Stimulated activated effector memory CD8-positive, alpha-beta T cell treated with anti-CD3 and anti-CD28 coated beads, Interleukin-12 subunit alpha, Interleukin-12 subunit beta, amount 100 ng/mL, for 72 hours (primary cell): ENCODE measurements around the gene CRTC2.
A peak's percentile ranks its signal among the peaks of the same experiment; 100 is the strongest.

ENCODE experiments used
- ATAC-seq: fragments of 150-1000 bp; cut with Tn5 transposase; 2 replicates; pipeline ENCODE4 v1.10.0; 2021
- DNase-seq, 2 donors: peaks; one replicate each; pipeline ENCODE4 v3.0.0; 2021 to 2022; ENCODE audit warnings: low spot score in 2 of 2
- H3K27ac Mint-ChIP-seq: one replicate; pipeline ENCODE4 v1.8.0; 2022; ENCODE audit warnings: mild to moderate bottlenecking, mixed read lengths
- H3K36me3 Mint-ChIP-seq: one replicate; pipeline ENCODE4 v1.8.0; 2022; ENCODE audit warnings: mild to moderate bottlenecking, mixed read lengths
- H3K4me1 Mint-ChIP-seq: one replicate; pipeline ENCODE4 v1.8.0; 2022; ENCODE audit warnings: mixed read lengths
- H3K4me3 Mint-ChIP-seq: one replicate; pipeline ENCODE4 v1.8.0; 2022; ENCODE audit warnings: mild to moderate bottlenecking, mixed read lengths
- H3K9me3 Mint-ChIP-seq: one replicate; pipeline ENCODE4 v1.8.0; 2022; ENCODE audit warnings: mixed read lengths

Gene CRTC2

DNA sequence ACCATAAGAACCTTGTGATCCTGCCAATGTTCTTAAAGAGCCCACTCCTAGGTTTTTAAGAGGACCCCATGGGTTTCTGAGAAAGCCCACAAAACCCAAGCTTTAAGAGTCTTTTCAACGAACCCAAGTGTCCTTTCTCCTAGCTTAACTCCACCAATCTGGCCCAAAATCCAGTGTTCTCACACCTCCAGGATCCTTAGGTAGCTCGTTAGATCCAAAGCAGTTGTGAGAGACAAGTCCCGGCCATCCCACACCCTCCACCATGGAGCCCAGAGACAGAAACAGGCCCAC, 13.6 kb downstream of the CRTC2 start:
- Mint-ChIP-seq H3K36me3 (peaks cover 85% of the 10 kb centered on the region), H3K27ac (peak overlapping the region; percentile 97), H3K4me1 (peaks cover 62% of the 10 kb centered on the region), H3K9me3 (no peaks in the 10 kb centered on the region), H3K4me3 (peak overlapping the region; percentile 88)
- no peak for ATAC-seq
- DNase-seq: no peak

DNA sequence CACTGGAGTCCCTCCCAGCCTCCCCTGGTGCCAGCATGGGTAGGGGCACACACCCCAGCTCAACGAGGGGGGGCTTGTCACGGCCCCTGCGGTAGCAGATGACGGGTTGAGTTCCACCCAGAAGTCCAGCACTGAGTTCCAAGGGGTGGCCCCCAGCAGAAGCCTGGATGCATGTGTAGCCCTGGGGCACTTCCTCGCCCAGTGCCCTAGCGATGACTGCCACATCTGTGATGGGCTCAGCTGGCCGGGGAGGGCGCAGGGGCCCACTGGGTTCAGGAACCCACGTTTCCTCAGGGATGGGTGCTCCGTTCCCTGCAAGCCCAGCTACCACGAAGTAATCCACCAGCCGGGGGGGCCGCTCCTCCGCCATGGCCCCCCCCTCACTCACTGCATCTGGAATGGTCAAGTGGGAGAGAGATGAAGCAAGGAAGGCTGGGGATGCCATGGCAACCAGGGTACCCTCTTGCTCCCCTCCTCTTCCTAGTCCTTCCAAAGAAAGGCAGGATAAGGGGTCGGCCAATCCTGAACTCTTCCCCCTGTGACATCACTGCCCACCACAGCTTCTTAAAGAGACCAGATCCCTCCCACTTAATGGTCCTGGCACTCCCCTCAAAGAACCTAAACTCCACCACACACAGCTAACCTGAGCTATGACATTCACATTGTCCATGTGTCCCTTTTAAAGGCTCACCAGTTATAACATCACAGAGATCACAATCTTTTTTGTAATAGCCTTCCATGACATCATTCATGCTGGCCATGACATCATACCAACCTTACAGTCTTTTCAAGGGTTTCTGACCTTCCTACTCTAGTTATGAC, 14.2 kb downstream of the CRTC2 start:
- Mint-ChIP-seq H3K4me1 (peaks cover 65% of the 10 kb centered on the region), H3K4me3 (peak overlapping the region; percentile 88), H3K9me3 (no peaks in the 10 kb centered on the region), H3K36me3 (peaks cover 87% of the 10 kb centered on the region), H3K27ac (peak overlapping the region; percentile 97)
- ATAC-seq (no peak), DNase-seq (no peak)

DNA sequence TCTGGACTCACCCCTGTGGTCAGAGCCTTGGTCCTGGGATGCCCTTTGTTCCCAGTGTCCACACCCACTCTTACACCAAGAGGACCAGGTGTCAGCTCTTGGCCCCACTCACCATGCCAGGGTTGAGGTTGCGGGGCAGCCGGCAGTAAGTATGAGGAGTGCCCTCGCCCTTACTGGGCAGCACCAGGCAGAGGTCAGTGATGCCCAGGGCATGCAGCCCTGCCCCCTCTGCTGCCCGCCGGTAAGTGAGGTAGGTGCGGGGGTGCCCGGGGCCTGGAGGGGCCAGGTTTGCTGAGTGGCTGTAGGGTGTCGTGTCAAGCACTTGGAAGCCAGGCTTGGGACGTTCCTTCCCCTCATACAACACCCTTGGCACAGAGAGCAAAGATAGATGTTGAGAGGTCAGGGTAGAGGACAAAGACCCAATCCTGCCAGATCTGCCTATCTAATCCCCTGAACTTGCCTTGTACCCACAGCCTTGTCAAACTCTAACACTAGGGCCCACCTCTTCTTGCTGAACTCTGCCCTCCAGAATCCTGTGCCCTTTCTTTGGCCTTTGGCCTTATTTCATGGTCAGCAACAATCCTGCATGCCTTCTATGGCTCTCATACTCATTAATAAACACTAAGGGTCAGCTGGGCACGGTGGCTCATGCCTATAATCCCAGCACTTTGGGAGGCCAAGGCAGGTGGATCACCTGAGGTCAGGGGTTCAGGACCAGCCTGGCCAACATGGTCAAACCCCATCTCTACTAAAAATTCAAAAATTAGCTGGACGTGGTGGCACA, 15.5 kb downstream of the CRTC2 start:
- Mint-ChIP-seq H3K27ac (peak overlapping the region; percentile 26), H3K36me3 (peaks cover 87% of the 10 kb centered on the region), H3K4me3 (no peak overlapping the region), H3K4me1 (peaks cover 59% of the 10 kb centered on the region), H3K9me3 (no peaks in the 10 kb centered on the region)
- no peak for DNase-seq
- ATAC-seq: no peak

DNA sequence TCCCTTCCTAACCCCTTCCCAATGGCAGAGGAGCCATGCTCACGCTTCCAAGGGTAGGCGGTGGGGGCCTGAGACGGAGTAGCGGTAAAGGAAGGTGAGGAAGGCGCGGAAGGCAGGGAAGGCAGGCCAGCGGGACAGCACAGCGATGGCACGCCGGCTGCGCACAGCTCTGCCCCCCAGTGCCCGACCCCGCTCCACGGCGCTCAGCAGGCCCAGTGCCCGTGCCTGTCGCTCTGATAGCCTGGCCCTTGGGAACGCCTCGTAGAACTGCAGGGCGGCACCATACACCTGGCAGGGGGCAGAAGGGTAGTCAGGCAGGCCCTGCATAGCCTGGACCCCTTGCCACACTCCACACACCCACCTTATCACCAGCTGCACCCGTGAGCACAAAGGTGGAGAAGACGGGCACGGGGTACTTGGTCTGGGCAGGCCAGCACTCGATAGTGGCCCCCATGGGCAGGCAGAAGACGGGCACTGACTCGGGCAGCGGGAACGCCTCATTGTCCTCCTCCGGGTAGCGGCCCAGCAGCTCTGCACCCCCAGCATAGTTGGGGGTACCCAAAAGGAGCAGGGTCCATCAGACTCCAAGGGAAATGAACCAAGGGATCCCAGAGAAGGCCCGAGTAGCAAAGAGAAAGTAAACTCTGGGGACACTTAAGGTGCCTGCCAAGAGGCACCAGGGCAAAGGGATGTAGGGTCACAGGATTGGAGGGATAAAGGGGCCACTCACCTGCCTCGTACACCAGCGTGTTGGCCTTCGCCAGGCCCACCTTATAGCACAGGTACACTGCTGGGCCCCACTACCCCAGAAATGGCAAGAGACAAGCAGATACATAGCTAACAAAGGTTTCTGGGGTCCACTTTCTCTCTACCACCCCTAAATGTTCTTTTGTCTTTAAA, 16.3 kb downstream of the CRTC2 start:
- ATAC-seq (no peak), DNase-seq (no peak)
- H3K4me3 Mint-ChIP-seq: no peak overlapping the region
- H3K4me1 Mint-ChIP-seq: peaks cover 64% of the 10 kb centered on the region
- no peaks in the 10 kb centered on the region for H3K9me3 Mint-ChIP-seq
- peaks cover 87% of the 10 kb centered on the region for H3K36me3 Mint-ChIP-seq
- peak overlapping the region; percentile 26 for H3K27ac Mint-ChIP-seq

DNA sequence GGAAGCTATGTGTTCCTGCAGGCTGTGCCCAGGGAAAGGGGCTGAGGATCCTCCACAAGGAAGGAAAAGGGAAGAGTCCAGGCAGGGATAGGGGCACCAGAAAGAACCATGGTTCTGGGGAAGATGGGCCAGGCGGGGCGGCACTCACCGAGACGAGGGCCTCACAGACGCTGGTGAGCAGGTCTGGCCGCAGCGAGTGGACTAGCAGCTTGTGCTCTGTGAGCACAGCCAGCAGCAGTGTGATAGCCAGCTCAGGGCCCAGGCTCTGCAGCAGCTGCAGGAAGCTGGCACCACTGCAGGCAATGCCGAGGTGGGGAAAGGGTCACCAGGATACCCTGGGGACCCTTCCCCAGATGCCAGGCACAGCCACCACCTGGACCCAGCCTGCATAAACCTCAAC, 17.7 kb downstream of the CRTC2 start:
- H3K27ac Mint-ChIP-seq: peak overlapping the region; percentile 77

DNA sequence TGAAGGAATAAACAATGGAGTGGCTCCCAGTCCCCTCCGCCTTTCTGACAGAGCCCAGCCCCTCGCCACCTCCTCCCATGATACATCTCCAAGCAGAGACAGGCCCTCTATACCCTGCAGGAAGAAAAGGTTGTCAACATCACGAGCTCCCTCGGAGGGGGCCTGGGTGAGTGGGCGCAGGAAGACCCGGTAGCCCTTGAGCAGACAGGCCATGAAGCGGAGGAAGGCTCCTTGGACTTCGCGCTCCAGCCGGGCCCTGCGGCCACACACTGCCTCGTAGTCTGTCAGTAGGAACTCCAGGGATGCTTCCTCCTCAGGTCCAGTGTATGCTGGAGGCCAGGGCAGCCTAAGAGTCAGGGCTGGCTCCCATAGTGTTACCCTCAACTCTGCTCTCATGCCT, 18.9 kb downstream of the CRTC2 start:
- Mint-ChIP-seq H3K27ac (peak overlapping the region; percentile 65), H3K9me3 (no peaks in the 10 kb centered on the region)
- no peak for ATAC-seq

More for the DNA sequence above, 17.7 kb downstream of the CRTC2 start:
- no peaks in the 10 kb centered on the region for H3K9me3 Mint-ChIP-seq
- DNase-seq: no peak
- H3K4me1 Mint-ChIP-seq: peaks cover 67% of the 10 kb centered on the region
- no peak overlapping the region for H3K4me3 Mint-ChIP-seq
- peaks cover 95% of the 10 kb centered on the region for H3K36me3 Mint-ChIP-seq
- ATAC-seq: no peak

DNA sequence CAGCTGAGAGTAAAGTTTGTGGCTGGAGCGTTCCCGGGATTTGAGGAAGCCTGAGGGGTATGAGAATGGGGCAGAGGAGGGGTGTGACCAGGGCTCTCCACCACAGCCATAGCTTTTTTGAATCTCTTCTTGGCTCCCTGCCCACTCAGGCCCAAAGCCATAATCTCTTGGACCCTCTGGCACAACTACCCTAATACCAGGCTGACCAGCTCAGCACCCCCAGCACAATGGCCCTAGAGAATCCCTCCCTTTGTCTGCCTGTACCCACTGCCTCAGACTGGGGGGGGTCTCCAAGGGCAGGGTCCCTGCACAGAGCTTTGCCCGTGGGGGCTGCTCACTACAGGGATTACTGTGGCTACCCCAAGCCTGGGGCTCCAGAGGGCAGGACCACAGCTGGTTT, 19.4 kb downstream of the CRTC2 start:
- ATAC-seq (no peak), DNase-seq (no peak)
- Mint-ChIP-seq H3K36me3 (peaks cover 95% of the 10 kb centered on the region), H3K4me1 (peaks cover 54% of the 10 kb centered on the region), H3K9me3 (no peaks in the 10 kb centered on the region), H3K4me3 (no peak overlapping the region), H3K27ac (peak overlapping the region; percentile 65)

More for the DNA sequence above, 18.9 kb downstream of the CRTC2 start:
- H3K36me3 Mint-ChIP-seq: peaks cover 95% of the 10 kb centered on the region
- no peak for DNase-seq
- no peak overlapping the region for H3K4me3 Mint-ChIP-seq
- peaks cover 59% of the 10 kb centered on the region for H3K4me1 Mint-ChIP-seq

DNA sequence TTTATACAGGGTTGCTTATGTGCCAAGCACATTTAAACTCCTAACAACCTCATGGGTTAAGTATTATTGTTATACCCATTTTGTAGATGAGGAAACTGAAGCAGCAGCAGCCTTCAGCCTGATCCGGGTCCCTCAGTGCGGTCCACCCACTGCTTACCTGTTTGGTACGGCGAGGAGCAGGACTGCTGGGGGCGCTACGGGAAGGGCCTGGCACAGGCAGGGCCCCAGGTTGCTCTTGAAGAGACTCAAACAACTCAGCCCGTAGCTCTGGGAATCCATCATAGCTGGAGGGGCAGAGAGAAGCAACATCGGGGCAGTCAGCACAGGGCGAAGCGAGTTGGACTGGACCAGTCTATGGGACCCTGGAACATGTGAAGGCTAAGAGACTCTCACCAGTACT, 21.1 kb downstream of the CRTC2 start:
- peaks cover 39% of the 10 kb centered on the region for H3K4me1 Mint-ChIP-seq
- H3K27ac Mint-ChIP-seq: peak overlapping the region; percentile 48
- H3K9me3 Mint-ChIP-seq: no peaks in the 10 kb centered on the region
- H3K4me3 Mint-ChIP-seq: no peak overlapping the region
- ATAC-seq (no peak), DNase-seq (no peak)
- H3K36me3 Mint-ChIP-seq: peaks cover 96% of the 10 kb centered on the region

DNA sequence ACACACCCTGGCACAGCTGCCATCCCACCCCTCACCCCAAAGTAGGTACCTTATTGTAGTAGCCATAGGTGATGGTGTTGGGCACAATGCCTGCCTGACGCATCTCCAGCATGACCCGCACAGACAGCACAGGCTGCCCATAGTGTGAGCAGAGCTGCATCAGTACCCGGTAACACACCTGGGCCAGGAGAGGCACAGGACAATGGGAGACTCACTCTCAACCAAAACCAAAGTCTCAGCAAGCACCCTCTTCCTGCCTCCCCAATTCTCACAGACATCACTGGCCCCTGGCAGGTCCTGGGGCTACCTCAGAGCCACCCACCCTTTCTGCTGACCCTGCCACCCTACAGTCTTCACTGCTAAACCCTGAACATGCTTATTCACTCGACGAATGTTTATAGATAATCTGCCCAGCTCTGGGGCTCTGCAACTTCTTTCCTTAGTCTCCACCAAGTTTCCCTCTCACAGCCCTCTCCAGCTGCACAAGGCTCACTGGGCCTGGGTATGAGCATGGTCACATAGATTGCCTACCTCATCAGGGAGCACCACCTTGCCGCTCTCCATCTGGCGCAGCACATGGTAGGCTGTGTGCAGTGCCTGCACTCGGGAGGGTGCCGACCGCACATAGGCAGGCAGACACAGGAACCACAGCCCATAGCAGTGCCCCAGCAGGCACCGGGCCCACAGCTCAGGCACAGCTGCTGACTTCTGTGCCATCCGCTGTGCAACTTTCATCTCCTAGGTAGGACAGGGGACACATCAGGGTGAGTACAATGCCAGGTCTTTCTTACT, 22.2 kb downstream of the CRTC2 start:
- Mint-ChIP-seq H3K27ac (peak overlapping the region; percentile 48), H3K4me3 (no peak overlapping the region), H3K9me3 (no peaks in the 10 kb centered on the region), H3K36me3 (peaks cover 99% of the 10 kb centered on the region), H3K4me1 (peaks cover 33% of the 10 kb centered on the region)
- ATAC-seq: no peak
- no peak for DNase-seq

DNA sequence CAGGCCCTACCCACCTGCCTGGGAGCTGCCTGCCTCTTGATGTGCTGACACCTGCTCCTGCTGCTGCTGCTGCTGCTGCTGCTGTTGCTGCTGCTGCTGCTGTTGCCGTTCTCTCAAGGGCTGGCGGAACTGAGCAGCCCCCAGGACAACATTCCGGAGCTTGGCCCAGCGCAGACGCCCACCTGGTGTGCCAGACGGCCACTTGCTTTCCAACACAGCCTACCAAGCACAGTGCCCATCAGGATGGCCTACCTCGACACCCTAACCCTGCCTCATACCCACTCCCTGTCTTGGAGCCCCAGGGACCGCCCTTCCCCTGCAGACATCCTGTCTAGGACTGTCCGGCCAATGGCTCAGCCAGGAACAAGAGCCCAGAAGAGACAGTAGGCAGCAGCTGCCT, 23.7 kb downstream of the CRTC2 start:
- Mint-ChIP-seq H3K4me1 (peaks cover 18% of the 10 kb centered on the region), H3K27ac (peak overlapping the region; percentile 26)
- no peak for DNase-seq

DNA sequence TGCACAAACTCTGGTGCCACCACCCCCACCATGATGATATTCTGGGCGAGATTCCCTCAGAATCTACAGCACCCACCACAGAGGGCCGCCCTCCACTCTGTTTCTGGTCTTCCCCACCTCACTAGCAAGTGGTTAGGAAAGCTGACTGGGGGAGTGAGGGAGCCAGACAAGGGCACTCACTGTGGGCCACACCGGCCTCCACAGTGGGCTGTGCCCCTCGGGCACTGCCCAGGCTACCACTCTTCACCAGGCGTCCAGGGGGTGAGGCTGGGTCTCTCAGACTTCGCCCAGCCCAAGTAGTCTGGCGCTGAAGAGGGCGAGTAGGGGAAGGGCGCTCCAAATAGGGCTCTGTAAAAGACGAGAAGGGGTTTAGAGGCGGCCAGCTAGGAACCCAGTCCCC, 24.5 kb downstream of the CRTC2 start:
- H3K36me3 Mint-ChIP-seq: peaks cover 98% of the 10 kb centered on the region

More for the DNA sequence above, 23.7 kb downstream of the CRTC2 start:
- H3K4me3 Mint-ChIP-seq: no peak overlapping the region
- no peak for ATAC-seq
- H3K36me3 Mint-ChIP-seq: peaks cover 99% of the 10 kb centered on the region
- H3K9me3 Mint-ChIP-seq: no peaks in the 10 kb centered on the region

DNA sequence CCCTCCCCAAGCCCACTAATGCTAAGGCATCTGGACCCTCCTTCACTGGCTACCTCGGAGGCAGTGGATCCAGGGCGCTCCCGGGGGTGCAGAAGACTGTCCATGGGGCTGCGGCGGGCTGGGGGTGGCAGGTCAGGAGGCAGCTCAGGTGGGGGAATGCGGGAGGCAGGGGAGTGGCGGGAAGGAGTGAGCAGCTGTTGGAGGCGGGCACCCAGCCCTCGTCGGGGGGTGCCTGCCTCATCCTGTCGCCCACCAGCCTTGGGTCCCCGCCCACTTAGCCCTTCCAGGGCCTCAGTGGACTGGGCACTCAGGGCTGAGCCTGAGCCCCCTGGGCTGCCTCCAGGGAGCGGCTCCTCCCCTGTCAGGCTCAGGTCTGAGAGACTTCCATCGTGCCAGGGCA, 25.0 kb downstream of the CRTC2 start:
- Mint-ChIP-seq H3K27ac (no peak overlapping the region), H3K36me3 (peaks cover 93% of the 10 kb centered on the region), H3K4me3 (no peak overlapping the region), H3K4me1 (peaks cover 21% of the 10 kb centered on the region), H3K9me3 (no peaks in the 10 kb centered on the region)
- ATAC-seq: no peak
- no peak for DNase-seq

More for the DNA sequence above, 24.5 kb downstream of the CRTC2 start:
- Mint-ChIP-seq H3K4me3 (no peak overlapping the region), H3K9me3 (no peaks in the 10 kb centered on the region), H3K4me1 (peaks cover 16% of the 10 kb centered on the region), H3K27ac (peak overlapping the region; percentile 26)
- DNase-seq: no peak
- no peak for ATAC-seq

DNA sequence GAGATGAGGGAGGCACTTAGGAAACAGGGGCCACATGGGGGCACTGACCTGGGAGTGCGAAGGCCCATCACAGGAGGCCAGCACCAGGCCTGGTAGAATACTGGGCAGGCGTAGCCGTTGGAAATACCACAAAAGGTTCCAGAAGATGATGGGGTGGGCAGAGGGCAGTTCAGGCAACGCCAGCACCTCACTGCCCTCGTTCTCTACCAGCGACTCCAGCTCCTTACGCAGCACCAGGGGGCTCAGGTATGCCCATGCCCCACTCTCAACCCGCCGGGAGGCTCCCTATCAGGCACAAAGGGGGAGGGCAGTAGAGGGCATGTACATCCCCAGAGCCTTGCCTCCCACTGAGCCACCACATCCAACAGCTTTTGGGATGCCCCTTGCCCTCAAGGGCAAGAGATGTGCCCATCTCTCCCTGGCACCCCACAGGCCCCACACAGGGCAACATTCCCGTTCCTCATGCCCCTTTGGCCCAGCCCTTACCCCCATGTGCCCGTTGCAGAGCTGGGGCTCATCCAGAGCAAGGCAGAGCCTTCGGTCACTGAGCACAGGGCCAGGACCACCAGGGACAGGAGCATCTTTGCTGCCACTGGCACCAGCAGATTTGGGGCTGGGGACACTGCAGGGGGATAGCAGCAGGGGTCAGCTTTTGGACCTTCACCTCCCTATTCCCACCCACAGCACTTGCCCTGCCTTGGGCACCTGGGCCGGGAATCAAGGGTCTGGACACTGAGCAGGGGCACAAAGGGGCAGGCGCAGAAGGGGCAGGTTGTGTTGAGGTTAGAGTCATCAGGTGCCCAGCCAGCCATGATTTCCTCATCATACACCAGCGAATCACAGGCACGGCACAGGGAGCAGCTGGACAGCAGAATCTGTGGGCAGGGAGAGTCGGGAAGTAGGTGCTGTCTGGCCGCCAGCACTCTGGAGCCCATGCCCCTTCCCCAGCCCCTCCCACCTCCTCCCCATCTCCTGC, 26.0 kb downstream of the CRTC2 start:
- ATAC-seq: no peak
- Mint-ChIP-seq H3K4me1 (peaks cover 23% of the 10 kb centered on the region), H3K36me3 (peaks cover 83% of the 10 kb centered on the region), H3K9me3 (no peaks in the 10 kb centered on the region), H3K27ac (no peak overlapping the region), H3K4me3 (no peak overlapping the region)
- no peak for DNase-seq
